Measurements from ENCODE around the gene ZNF281.
"Not testable (repeated sequence)": the region's sequence is repeated elsewhere in the genome, so short reads cannot be mapped to it uniquely, and the experiment has no call there.

ZNF281 gene

GRCh38 chr1:200364091-200364759, 45.6 kb downstream of the ZNF281 start:
- DNase-seq (ENCODE audit: low spot score), result peak; percentile 57

GRCh38 chr1:200363264-200363933, 46.4 kb downstream of the ZNF281 start:
- no peak for DNase-seq (ENCODE audit: low spot score)

GRCh38 chr1:200362421-200362820, 47.4 kb downstream of the ZNF281 start:
- no peak for DNase-seq (ENCODE audit: low spot score)

- peak; percentile 64 for DNase-seq (ENCODE audit: low spot score)
Observed at GRCh38 chr1:200359610-200360163, 50.1 kb downstream of the ZNF281 start.

- DNase-seq (ENCODE audit: low spot score), result not testable (repeated sequence)
Observed at GRCh38 chr1:200357925-200358324, 51.9 kb downstream of the ZNF281 start.

GRCh38 chr1:200355801-200356200, 54.0 kb downstream of the ZNF281 start:
- no peak for DNase-seq (ENCODE audit: low spot score)
